HG02623 (cell line): ENCODE measurements around the gene GTF3C4.

Source experiments
- ATAC-seq: cut with Tn5 transposase; IDR thresholded peaks from one replicate; pipeline ENCODE4 v1.9.1; 2021; ENCODE audit warnings: moderate library complexity; ENCODE audit not compliant: unreplicated experiment

The GTF3C4 gene

GRCh38 chr9:132647806-132648205 lies 22.5 kb upstream of the GTF3C4 start:
- ATAC-seq: no peak

DNA sequence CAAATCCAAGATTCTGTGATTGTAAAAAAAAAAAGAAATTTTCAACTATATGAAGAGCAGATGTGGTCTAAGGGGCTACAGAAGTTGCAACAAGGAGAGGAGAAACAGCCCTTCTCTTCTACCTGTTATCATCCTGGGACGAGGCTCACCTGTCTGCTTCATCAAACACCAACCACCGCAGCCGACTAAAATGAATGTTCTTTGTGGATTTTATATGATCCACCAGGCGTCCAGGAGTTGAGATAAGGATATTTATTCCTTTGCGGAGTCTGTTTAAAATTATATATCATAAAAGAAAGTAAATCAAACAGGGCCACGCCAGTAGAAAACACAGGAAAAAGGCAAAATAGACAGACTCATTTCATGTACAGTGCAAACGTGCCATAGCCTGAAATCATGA lies 22.0 kb upstream of the GTF3C4 start:
- no peak for ATAC-seq

GRCh38 chr9:132648685-132649084 lies 21.6 kb upstream of the GTF3C4 start:
- ATAC-seq: no peak

- ATAC-seq: no peak
Observed at GRCh38 chr9:132651259-132651658, 19.0 kb upstream of the GTF3C4 start.

GRCh38 chr9:132656299-132656698 lies 14.0 kb upstream of the GTF3C4 start:
- ATAC-seq: no peak

DNA sequence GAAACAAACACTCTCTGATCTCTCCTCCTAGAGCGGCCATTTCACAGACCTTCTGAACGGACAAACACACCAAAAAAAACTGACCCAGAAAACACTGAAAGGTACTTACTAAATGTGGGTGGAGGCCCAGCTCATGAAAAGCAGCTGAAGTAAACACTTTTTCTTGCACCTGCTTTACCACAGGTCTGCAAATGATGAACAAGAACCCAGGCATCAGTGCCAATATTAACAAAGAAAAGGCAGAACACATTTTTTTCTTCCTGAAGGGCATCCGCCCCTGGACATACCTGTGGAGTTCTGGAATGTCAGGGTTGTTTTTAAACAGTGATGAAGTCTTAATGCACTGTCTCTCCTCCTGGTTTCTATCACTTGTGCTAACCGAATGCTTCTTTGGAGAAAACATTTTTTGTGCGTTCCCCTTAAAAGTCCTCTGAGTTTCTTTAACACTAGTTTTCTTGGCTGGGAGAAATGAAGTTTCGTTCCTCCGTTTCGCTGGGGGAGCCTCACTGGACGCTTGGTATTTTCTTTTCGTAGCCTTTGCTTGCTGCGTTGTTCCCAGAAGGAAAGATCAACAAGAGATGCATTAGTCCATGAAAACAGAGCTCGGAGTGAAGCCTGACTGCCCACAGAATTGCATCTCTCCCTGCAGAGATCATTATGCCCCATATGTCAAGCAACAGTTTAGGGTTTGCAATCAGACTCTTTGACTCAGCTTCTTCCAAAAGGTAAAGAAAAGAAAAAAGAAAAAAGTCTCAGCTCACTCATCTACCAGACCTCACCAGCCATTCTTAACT lies 7.9 kb upstream of the GTF3C4 start:
- ATAC-seq: no peak

GRCh38 chr9:132663117-132663516 lies 7.1 kb upstream of the GTF3C4 start:
- ATAC-seq: no peak

GRCh38 chr9:132663851-132664250 lies 6.4 kb upstream of the GTF3C4 start:
- ATAC-seq: no peak

DNA sequence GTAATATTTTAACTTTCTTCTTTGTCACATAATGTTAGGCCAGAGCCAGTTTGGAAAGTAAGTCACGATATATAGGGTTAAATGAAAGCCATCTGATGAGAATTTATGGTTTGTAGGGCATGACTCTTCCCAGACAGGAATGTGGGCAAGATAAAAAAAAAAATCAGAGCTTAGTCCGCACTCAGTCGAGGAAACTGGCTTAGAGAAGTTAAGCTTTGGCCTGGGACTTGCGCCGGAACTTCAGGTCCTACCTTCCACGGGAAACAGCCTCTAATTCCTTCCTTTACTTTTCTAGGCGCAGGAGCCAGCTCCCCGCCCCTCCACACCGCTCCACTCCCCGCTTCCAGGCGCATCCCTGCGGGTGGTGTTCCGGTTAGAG lies 956 bp upstream of the GTF3C4 start:
- no peak for ATAC-seq

GRCh38 chr9:132669698-132670456 lies 387 bp upstream of the GTF3C4 start, which contains the start of gene DDX31:
TSS of gene DDX31 (minus strand) at chr9:132669983. CDS start at chr9:132669934, 49 bp downstream.
- peak; percentile 70 for ATAC-seq

- no peak for ATAC-seq
Observed at GRCh38 chr9:132671620-132672412, 1.6 kb downstream of the GTF3C4 start.

DNA sequence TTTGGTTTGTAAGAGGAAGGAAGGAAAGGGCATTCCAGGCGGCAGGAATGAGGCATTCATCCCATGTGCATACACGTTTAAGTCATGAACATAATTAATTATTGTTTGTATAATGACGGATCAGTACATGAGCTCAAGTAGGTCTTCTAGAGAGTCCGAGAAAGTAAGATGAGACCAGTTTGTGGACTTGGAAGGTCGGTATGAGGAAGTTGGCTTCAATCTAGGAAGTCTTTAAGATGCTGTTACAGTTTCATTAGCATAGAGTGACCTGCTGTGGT lies 2.1 kb downstream of the GTF3C4 start:
- ATAC-seq: no peak

- no peak for ATAC-seq
Observed at GRCh38 chr9:132673355-132673754, 3.1 kb downstream of the GTF3C4 start.

GRCh38 chr9:132674485-132674884 lies 4.2 kb downstream of the GTF3C4 start:
- ATAC-seq: no peak

DNA sequence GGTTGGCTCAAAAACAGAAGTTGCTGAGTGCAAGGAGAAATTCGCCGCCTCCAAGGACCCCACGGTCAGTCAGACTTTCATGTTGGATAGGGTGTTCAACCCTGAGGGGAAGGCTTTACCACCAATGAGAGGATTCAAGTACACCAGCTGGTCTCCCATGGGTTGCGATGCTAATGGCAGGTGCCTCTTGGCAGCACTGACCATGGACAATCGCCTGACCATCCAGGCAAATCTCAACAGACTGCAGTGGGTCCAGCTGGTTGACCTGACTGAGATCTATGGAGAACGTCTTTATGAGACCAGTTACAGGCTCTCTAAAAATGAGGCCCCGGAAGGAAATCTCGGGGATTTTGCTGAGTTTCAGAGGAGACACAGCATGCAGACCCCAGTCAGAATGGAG lies 7.7 kb downstream of the GTF3C4 start:
- ATAC-seq: no peak

DNA sequence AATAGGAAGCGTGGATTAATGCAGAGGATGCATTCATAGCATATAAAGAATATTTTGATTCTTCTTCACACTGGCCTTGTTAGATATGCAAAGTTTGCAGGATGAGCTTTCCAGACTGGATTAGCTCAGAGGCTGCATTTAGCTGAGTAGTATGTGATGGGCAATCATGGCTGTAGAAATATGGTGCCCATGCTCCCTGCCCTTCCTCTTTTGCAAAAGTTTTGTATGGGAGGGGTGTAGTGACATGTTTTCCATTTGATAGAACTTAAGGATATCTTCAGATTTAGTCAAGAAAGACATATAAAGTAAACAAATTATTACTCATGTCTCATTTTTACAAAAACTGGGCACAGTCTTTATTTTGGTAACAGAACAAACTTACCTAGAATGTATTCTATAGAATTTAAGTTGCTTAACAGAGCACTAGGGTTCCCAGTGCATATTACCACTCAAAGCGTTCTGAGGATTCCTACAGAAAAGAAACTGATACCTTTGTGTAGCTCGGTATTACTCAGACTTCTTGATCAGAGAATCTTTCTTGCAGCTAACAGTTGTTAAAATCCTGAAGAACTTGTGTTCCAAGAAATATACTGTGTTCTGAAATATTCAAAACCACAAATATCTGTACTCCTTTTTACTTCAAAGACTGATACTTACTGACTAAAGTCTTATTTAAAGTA lies 9.8 kb downstream of the GTF3C4 start:
- no peak for ATAC-seq

GRCh38 chr9:132681561-132681960 lies 11.3 kb downstream of the GTF3C4 start:
- no peak for ATAC-seq

DNA sequence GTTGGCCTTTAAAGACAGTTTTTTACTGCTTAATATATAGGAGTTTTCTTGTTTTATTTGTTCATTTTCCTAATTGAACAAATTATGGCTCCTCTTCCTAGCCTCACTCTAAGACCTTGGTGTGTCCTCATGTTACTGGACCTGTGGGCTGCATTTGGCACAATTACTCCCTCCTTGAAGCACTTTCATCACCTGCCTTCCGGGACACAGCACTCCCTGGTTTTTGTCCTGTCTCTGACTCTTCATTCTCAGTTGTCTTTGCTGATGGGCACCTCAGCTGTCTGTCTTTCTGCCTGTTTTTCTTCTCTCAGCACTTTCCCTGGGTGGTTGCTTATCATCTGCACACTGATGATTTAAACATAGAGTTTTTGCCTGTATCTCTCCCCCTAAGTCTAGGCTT lies 13.6 kb downstream of the GTF3C4 start:
- no peak for ATAC-seq

DNA sequence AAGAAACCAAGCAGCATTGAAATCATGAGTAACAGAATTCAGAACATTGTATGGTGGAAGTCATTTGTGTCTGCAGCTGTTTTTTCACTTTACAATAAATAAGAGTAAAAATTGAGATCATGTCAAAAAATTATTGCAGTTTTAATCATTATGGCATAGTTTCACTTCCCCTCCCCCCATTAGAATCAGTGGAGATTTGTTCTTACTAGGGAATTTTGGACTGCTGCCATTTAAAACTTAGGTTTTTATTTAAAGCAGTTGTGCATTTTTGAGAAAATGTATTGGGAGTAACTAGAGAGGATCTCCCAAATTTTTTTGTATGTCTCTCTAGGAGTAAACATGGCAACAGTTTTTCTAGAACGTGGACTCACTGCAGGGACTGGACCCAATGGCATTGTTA lies 20.4 kb downstream of the GTF3C4 start:
- ATAC-seq: no peak

DNA sequence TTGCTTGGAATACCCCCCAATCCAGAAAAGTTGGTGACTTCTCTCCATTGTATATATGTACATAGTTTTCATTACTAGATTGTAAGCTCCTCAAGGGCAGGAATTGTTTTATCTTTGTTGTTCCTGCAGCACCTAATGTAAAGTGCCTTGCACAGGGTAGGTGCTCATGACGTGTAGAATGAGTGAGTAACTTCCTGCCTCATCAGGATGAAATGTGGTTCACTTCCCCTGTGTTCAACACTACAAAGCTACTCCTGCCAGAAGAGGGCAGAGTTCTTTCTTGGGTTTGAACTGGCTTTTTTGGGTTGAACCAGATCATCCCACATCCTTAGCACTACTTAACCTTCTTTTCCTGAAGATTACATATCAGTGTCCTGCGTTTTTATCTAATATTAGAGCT lies 23.9 kb downstream of the GTF3C4 start:
- ATAC-seq: no peak

DNA sequence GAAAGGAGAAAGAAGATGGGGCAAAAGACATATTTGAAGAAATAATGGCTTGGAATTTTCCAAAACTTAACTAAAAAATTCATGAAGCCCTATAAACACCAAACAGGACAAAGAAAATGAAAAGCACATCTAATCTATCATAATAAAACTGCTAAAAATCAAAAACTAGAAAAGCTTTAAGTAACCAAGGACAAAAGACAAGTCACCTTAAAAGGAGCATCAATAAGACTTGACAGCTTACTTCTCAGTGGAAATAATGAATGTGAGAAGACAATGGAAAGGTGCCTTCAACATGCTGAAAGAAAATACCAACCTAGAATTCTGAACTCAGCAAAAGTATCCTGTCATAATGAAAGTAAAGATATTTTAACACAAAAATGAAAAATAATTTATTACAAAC lies 27.0 kb downstream of the GTF3C4 start:
- ATAC-seq: no peak
